ENCODE data around the gene AQP7.
"Not testable (repeated sequence)": the region's sequence is repeated elsewhere in the genome, so short reads cannot be mapped to it uniquely, and the experiment has no call there.

AQP7 gene

GRCh38 chr9:33395159-33395879 is 7.0 kb downstream of the AQP7 start:
- DNase-seq (ENCODE audit: low read depth): not testable (repeated sequence)

- not testable (repeated sequence) for DNase-seq (ENCODE audit: low read depth)
Observed at GRCh38 chr9:33393986-33394385, 8.4 kb downstream of the AQP7 start.

- no peak for DNase-seq (ENCODE audit: low read depth)
Observed at GRCh38 chr9:33393581-33393980, 8.8 kb downstream of the AQP7 start.

- DNase-seq (ENCODE audit: low read depth): not testable (repeated sequence)
Observed at GRCh38 chr9:33392591-33393021, 9.8 kb downstream of the AQP7 start.

GRCh38 chr9:33391111-33391771 is 11.1 kb downstream of the AQP7 start:
- DNase-seq (ENCODE audit: low read depth): peak; percentile 86

- DNase-seq (ENCODE audit: low read depth): no peak
Observed at GRCh38 chr9:33388110-33388994, 14.0 kb downstream of the AQP7 start.

- not testable (repeated sequence) for DNase-seq (ENCODE audit: low read depth)
Observed at GRCh38 chr9:33386998-33387397, 15.4 kb downstream of the AQP7 start.

- not testable (repeated sequence) for DNase-seq (ENCODE audit: low read depth)
Observed at GRCh38 chr9:33386641-33386996, 15.7 kb downstream of the AQP7 start.

- not testable (repeated sequence) for DNase-seq (ENCODE audit: low read depth)
Observed at GRCh38 chr9:33385979-33386640, 16.3 kb downstream of the AQP7 start.

GRCh38 chr9:33385536-33385935 is 16.8 kb downstream of the AQP7 start:
- DNase-seq (ENCODE audit: low read depth): not testable (repeated sequence)

GRCh38 chr9:33383396-33383795 is 19.0 kb downstream of the AQP7 start:
- DNase-seq (ENCODE audit: low read depth): not testable (repeated sequence)

GRCh38 chr9:33382397-33382796 is 20.0 kb downstream of the AQP7 start:
- not testable (repeated sequence) for DNase-seq (ENCODE audit: low read depth)

- DNase-seq (ENCODE audit: low read depth): no peak
Observed at GRCh38 chr9:33381231-33381791, 21.1 kb downstream of the AQP7 start.

GRCh38 chr9:33380390-33381094 is 21.8 kb downstream of the AQP7 start:
- no peak for DNase-seq (ENCODE audit: low read depth)

GRCh38 chr9:33379666-33380389 is 22.5 kb downstream of the AQP7 start:
- DNase-seq (ENCODE audit: low read depth): no peak

GRCh38 chr9:33378121-33378795 is 24.1 kb downstream of the AQP7 start:
- no peak for DNase-seq (ENCODE audit: low read depth)

- no peak for DNase-seq (ENCODE audit: low read depth)
Observed at GRCh38 chr9:33377089-33377715, 25.2 kb downstream of the AQP7 start.

- no peak for DNase-seq (ENCODE audit: low read depth)
Observed at GRCh38 chr9:33375841-33376321, 26.5 kb downstream of the AQP7 start.

- DNase-seq (ENCODE audit: low read depth): no peak
Observed at GRCh38 chr9:33375238-33375840, 27.0 kb downstream of the AQP7 start.
